GF-D8 (cell line): ENCODE measurements around the gene PRMT5.

Experiments used
- DNase-seq: peaks from one replicate; lab custom pipeline; 2025; lab: John Stamatoyannopoulos, UW

Gene PRMT5

GRCh38 chr14:22932146-22932545 is 3.0 kb upstream of the PRMT5 start:
- DNase-seq: no peak

- DNase-seq: no peak
Measured at GRCh38 chr14:22929961-22930364, 787 bp upstream of the PRMT5 start.

- no peak for DNase-seq
Measured at GRCh38 chr14:22928237-22929103, 706 bp downstream of the PRMT5 start.

DNA sequence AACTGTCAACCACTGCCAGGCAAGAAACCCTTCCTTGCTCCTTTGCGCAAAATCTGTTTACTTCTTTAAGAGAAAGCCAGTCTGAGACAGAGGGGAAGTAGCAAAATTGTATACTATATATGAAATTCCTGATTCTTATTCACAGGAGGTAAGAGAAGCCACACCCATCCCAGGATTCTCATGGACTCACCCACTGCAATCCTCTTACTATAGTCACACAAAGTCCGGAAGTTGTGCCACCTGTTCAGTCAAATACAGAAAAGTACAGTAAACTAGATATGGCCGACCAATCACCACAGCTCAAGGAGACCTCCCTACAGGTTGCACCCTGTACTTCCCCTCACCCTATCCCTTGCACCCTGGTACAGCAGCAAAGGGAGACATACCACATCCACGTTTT is 2.9 kb downstream of the PRMT5 start:
- DNase-seq: no peak

GRCh38 chr14:22925513-22925912 is 3.7 kb downstream of the PRMT5 start:
- no peak for DNase-seq

GRCh38 chr14:22923746-22924145 is 5.4 kb downstream of the PRMT5 start:
- DNase-seq: no peak

DNA sequence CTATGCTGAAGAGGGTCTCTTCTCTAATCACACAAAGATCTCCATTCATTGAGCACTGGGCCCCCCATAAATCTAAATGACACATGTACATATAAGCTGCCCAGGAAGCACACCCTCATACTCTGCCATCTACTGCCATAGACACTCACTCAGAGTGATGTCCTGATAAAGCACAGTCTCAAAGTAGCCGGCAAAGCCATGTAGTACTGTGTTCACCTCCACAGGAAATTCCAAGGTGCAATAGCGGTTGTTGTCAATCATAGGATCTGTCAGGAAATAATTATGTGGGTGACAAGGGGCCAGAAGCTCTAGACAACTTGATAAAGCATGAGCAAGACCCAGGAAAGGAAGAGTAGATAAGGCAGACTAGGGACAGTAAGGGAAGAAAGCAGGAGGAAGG is 6.9 kb downstream of the PRMT5 start:
- no peak for DNase-seq

DNA sequence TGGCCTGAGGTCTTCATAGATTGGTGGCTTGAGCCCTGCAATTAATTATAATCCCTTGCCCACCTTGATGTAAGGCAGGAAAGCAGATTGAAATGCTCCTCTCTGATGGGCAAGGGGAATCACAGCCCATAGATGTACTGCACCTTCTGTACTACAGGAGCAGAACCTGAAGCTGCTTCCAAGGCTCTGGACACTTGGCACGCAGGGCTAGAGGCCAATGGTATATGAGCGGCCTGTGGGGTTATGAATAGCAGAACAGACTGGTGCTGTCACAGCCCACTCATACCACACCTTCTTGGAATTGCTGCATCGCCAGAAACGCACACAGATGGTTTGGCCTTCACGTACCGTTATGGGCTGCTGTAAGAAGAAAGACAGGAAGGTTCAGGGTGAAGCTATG is 8.5 kb downstream of the PRMT5 start:
- DNase-seq: no peak

- no peak for DNase-seq
Measured at GRCh38 chr14:22919601-22919921, 9.6 kb downstream of the PRMT5 start.

- DNase-seq: no peak
Measured at GRCh38 chr14:22918804-22919600, 10.2 kb downstream of the PRMT5 start, which contains the start of gene RBM23. Gene RBM23 (minus strand): TSS chr14:22919149.

DNA sequence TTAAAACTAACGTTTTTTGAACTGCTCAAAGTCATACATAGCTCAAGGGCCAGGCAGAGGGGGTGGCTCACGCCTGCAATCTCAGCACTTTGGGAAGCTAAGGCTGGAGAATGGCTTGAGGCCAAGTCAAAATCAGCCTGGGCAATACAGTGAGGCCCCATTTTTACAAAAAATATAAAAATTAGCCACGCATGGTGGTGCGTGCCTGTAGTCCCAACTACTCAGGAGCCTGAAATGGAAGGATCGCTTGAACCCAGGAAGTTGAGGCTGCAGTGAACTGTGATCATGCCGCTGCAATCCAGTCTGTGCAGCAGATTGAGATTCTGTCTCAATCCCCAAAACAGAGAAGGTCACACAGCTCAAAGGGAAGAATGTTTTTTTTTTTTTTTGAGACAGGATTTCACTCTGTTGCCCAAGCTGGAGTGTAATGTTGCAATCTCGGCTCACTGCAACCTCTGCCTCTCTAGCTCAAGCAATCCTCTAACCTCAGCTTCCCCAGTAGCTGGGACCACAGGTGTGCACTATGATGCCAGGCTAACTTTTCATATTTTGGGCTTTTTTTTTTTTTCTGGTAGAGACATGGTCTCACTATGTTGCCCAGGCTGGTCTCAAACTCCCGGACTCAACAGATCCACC is 13.2 kb downstream of the PRMT5 start:
- DNase-seq: peak; percentile 72

DNA sequence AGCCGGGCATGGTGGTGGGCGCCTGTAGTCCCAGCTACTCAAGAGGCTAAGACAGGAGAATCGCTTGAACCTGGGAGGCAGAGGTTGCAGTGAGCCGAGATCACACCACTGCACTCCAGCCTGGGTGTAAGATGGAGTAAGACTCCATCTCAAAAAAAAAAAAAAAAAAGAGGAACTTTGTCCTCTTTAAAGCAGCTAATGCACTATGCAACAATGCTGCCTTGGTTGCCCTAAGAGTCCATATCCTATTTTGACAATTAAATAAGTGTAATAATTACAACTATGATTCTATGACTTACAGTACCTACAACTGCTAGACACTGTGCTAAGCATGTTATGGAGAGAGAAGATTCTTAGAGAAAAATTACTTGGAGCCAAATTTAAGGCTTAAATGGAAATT is 14.3 kb downstream of the PRMT5 start:
- DNase-seq: peak; percentile 8

- no peak for DNase-seq
Measured at GRCh38 chr14:22910916-22911315, 18.3 kb downstream of the PRMT5 start.

DNA sequence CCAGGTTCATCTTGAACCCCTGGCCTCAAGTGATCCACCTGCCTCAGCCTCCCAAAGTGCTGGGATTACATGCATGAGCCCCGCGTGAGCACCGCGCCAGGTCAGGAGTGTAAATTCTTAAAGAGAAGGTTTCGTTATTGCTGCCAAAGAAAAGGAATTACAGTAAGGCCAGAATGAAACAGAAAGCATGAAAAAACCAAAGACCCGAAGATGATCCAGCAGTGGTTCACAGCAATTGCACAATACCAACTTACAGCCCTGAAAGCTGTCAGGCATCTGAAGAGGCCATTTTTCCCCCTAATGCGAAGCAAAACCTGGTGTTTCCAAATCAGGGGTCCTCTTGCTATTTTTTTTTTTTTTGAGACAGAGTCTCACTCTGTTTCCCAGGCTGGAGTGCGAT is 20.6 kb downstream of the PRMT5 start:
- DNase-seq: no peak

- no peak for DNase-seq
Measured at GRCh38 chr14:22907429-22907828, 21.7 kb downstream of the PRMT5 start.

DNA sequence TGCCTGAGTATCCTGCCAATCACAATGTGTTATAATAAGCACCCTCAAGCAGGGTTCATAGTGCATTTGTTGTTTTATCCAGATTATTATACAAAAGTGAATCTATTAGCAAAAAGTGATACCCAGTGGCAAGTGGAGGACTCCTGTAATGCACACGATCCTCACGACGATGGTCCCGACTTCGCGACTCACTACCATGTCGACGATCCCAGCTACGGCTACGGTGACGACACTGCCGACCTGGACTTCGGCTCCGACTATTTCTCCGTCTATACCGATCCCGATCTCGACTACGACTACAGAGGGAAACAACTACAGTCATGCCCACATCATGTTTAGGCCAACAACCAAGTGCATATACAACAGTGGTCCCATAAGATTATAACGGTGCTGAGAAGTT is 23.1 kb downstream of the PRMT5 start:
- no peak for DNase-seq

DNA sequence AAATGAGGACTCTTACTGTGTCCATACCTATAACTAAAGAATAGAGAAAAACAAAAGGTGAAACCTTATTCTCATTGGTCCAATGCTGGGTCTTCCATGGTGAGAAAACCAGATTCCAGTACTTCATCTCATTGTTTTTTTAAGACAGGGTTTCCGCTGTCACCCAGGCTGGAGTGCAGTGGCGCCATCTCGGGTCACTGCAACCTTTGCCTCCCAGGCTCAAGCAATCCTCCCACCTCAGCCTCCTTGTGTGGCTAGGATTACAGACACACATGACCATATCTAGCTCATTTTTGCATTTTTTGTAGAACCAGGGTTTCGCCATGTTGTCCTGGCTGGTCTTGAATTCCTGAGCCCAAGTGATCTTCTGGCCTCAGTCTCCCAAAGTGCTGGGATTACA is 23.5 kb downstream of the PRMT5 start:
- DNase-seq: no peak

GRCh38 chr14:22903742-22904087 is 25.5 kb downstream of the PRMT5 start:
- DNase-seq: no peak

DNA sequence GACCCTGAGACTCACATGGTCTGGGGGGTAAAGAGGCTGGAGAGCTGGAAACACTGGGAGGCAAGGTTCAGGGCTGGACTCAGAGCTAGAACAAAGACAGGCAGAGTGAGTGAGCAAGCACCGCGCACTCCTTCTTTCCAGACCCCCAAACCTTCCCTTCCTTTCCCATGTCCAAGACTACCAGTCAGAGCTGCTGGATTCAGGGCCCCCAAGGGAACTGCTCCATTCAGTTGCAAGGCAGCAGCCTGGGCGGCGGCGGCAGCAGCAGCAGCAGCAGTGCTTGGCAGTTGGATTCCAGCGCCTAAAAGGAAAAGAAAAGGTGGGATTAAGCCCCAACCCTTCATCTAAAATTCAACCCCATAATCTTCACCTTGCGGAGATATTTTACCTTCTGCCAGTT is 27.4 kb downstream of the PRMT5 start:
- no peak for DNase-seq

DNA sequence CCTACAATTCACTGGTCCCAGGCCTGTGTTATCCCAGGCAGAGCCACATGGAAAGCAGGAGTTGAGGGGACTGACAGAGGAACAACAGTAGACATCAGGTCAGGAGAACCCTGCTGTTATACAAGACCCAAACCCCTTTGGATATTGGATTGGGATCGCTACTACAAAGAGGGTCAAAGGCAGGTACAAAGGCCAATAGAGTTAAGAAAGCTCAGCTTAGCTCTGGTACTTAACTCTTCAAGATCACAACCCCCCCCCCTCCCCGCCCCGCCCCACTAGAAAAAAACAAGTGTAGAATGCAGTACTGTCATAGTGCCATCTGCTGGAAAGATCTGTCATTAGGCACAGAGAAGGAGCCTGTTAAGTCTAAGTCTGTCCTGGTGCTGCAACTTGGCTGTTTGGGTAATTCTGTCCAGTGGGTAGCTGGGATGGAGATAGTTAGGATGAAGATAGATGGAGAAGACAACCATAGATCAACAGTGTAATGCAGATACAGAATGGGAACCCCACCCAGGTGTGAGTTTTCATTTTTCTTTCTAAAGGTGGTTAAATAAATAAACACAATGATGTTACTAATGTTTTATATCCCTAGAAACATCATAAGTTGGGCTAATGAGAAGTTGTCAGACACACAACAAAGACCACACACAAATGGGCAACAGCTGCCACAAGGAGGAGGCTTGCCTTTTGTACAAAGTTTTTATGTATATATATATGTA is 28.9 kb downstream of the PRMT5 start:
- peak; percentile 5 for DNase-seq

- DNase-seq: no peak
Measured at GRCh38 chr14:22898302-22899090, 30.7 kb downstream of the PRMT5 start.

DNA sequence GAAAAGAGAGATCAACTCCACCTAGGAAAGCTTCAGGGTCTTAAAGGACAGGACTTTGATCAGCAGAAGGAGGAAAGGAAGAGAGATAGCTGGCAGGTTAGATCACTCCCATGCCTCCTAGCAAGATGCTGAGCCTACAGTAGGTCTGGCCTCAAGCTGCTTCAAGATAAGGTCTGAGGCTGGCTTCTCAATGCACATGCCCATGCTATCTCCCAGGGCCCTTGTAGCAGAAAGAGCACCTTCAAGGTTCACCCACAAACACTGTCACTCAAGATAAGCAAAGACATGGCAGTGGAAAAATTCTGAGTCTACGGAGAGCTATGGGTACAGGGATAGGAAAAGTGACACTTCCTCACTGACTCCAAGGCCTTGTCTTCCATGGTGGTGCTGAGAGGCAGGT is 31.8 kb downstream of the PRMT5 start:
- DNase-seq: no peak
